Measurements from ENCODE around the gene MPO.

DNA sequence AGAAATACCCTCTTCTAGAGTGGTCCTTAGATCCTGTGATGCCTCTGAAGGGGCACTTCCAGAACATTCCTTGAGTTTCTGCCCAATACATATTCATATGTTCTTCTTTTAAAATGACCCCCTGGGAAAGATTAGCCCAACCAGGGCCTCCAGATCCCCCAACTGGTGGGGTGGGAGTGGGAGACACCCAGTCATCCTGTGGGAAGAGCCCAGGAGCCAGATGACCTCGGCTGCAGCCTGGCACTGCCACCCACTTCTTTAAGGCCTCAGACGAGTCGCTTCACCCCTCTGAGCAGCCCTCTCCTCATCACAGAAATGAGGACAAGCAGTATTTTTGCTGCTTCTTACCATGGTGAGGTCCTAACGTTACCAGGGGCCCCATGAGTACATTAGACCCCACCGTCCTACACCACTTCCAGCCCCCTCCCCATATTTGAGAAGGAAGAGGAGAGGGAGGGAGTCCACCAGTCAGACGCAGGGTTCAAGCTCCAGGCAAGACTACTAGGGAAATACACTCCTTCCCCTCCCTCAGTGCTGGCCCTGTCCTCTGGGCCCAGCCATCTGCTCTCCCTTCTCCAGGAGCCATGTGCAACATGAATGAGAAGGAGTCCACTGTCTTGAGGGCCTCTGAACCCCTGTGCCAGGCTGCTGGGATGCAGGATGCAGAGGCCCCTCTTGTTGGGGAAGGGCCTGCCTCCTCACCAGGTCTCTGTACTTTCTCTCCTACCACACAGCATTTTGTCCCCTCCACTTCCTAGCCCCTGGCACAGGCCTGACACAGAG, 11.8 kb downstream of the MPO start:
- TF ChIP-seq POLR2A (IDR thresholded peaks at IDR 0.05), result no peak
- no peak for TF ChIP-seq CTCF (IDR thresholded peaks at IDR 0.05)

Data from thyroid gland (tissue), 4 donors.